GM12878 (cell line): ENCODE results near the gene INTS6L. TPM values are rescaled to one million over a fixed set of nuclear protein-coding genes. Genes with fewer than 3 reads are reported as not detected.

Experiments
- ATAC-seq: fragments of 200-7000 bp; cut with Tn5 transposase; 3 replicates; pipeline ENCODE4 v1.9.1; 2020; ENCODE audit warnings: mild to moderate bottlenecking, moderate library complexity
- BruUV-seq: library from RNA; stranded (reverse); fragments of 400-500 nt; replicated peaks from 2 replicates; lab custom pipeline; 2021; lab: Mats Ljungman, UMichigan
- CTCF ChIA-PET: fragments of 300-600 bp; sonication (Branson Sonifier 250); formaldehyde crosslinking; extraction: SDS; loops from one replicate; lab custom pipeline; 2021; ENCODE audit warnings: inconsistent platforms; lab: Yijun Ruan, JAX
- POLR2A ChIA-PET: fragments of 350-600 bp; formaldehyde crosslinking; extraction: SDS; loops from one replicate; lab custom pipeline; 2021; ENCODE audit warnings: inconsistent platforms; lab: Charles Lee
- RAD21 ChIA-PET: fragments of 300-600 bp; sonication (Branson Sonifier 250); formaldehyde crosslinking; loops from one replicate; lab custom pipeline; 2023; ENCODE audit warnings: antibody characterized with exemption; ENCODE audit not compliant: unreplicated experiment; lab: Charles Lee
- SMC1A ChIA-PET: fragments of 300-600 bp; sonication (Branson Sonifier 250); formaldehyde crosslinking; loops from one replicate; lab custom pipeline; 2023; ENCODE audit not compliant: unreplicated experiment, uncharacterized antibody; lab: Charles Lee
- DNase-seq: peaks from one replicate; pipeline ENCODE4 v3.0.0-alpha.2; 2011; ENCODE audit warnings: low read depth, low spot score
- FAIRE-seq: peaks from 3 replicates; lab custom pipeline; 2011; peaks lifted over from hg19 to GRCh38; lab: Jason Lieb, UNC
- H2AFZ ChIP-seq: 2 replicates; pipeline ENCODE4 v1.6.0; 2011; ENCODE audit warnings: low read depth, low read length, control low read depth; ENCODE audit not compliant: control insufficient read depth
- H3K27ac ChIP-seq: 2 replicates; pipeline ENCODE4 v1.5.1; 2011; ENCODE audit warnings: control low read depth; ENCODE audit not compliant: control insufficient read depth, insufficient read depth
- H3K27me3 ChIP-seq, 2 experiments: replicated peaks in 1 of 2; 2 replicates each; pipeline versions ENCODE4 v1.6.0 to v1.6.1; 2011; ENCODE audit warnings: low read length in 1 of 2; ENCODE audit not compliant: control insufficient read depth in 2 of 2, insufficient read depth in 2 of 2
- H3K36me3 ChIP-seq, 2 experiments: 2 replicates each; pipeline ENCODE4 v1.5.1; 2011; ENCODE audit warnings: low read length in 1 of 2; ENCODE audit not compliant: control insufficient read depth in 2 of 2, insufficient read depth in 2 of 2
- H3K4me1 ChIP-seq: 2 replicates; pipeline ENCODE4 v1.6.1; 2011; ENCODE audit warnings: mild to moderate bottlenecking, low read length, moderate library complexity, mixed read lengths; ENCODE audit not compliant: control insufficient read depth, insufficient read depth
- H3K4me2 ChIP-seq: 2 replicates; pipeline ENCODE4 v1.6.0; 2011; ENCODE audit warnings: control low read depth; ENCODE audit not compliant: control insufficient read depth, insufficient read depth
- H3K4me3 ChIP-seq: fragments of 200-600 bp; sonication (generic); 2 replicates; pipeline ENCODE4 v1.5.1; 2016
- H3K79me2 ChIP-seq: 2 replicates; pipeline ENCODE4 v1.6.0; 2011; ENCODE audit warnings: low read length; ENCODE audit not compliant: control insufficient read depth, insufficient read depth
- H3K9ac ChIP-seq: 2 replicates; pipeline ENCODE4 v1.8.0; 2011; ENCODE audit warnings: low read length, control low read depth, mixed read lengths; ENCODE audit not compliant: control insufficient read depth, insufficient read depth
- H3K9me3 ChIP-seq: replicated peaks from 3 replicates; pipeline ENCODE4 v1.5.1; 2011; ENCODE audit warnings: mild to moderate bottlenecking, low read length; ENCODE audit not compliant: control insufficient read depth, insufficient read depth
- H4K20me1 ChIP-seq: 2 replicates; pipeline ENCODE4 v1.6.0; 2011; ENCODE audit not compliant: control insufficient read depth, insufficient read depth
- ATF2 ChIP-seq: IDR thresholded peaks from 2 replicates; pipeline ENCODE4 v1.6.1; 2012; ENCODE audit warnings: low read length, inconsistent platforms
- EED ChIP-seq: sonication (generic); IDR thresholded peaks from 2 replicates; pipeline ENCODE4 v1.6.1; 2016; ENCODE audit warnings: antibody characterized with exemption, low read depth
- EGR1 ChIP-seq, 2 experiments: IDR thresholded peaks; 1 replicate in 1 of 2; 2 replicates in 1 of 2; pipeline ENCODE4 v1.6.1; 2011 to 2012; ENCODE audit warnings: low read depth in 2 of 2, low read length in 2 of 2, borderline replicate concordance in 1 of 2, mild to moderate bottlenecking in 1 of 2, moderate library complexity in 1 of 2
- GATAD2B ChIP-seq: fragments of 450-650 bp; conservative IDR thresholded peaks from 2 replicates; pipeline ENCODE4 v1.6.1; 2017; ENCODE audit warnings: low read depth, mild to moderate bottlenecking, moderate library complexity
- TCF12 ChIP-seq: IDR thresholded peaks from 2 replicates; pipeline ENCODE4 v1.6.1; 2011; ENCODE audit warnings: low read depth, mild to moderate bottlenecking, low read length
- USF1 ChIP-seq: IDR thresholded peaks from 2 replicates; pipeline ENCODE4 v1.6.1; 2011; ENCODE audit warnings: borderline replicate concordance, low read depth, mild to moderate bottlenecking, moderate library complexity, mixed read lengths, low read length; ENCODE audit not compliant: insufficient read depth; ENCODE audit errors: extremely low read length
- ZBED1 ChIP-seq: IDR thresholded peaks from 2 replicates; pipeline ENCODE4 v1.6.1; 2016; ENCODE audit warnings: borderline replicate concordance
- whole genome bisulfite sequencing: methylation state at CpG from one replicate; pipeline ENCODE4 v1.1.6; 2016; ENCODE audit warnings: low lambda C conversion rate; ENCODE audit not compliant: insufficient replicate concordance, insufficient coverage; ENCODE audit errors: missing lambda C conversion rate; 5-methylcytosine and 5-hydroxymethylcytosine counted together
- in situ Hi-C: fragments of 300-500 bp; cut with MboI; formaldehyde crosslinking; loops from 9 replicates; pipeline ENCODE4 v1.14.3; 2018; ENCODE audit warnings: mixed read lengths
- intact Hi-C: fragments of 100-400 bp; cut with micrococcal nuclease; formaldehyde crosslinking; loops from one replicate; pipeline ENCODE4 v1.14.2; 2022; ENCODE audit not compliant: unreplicated experiment
- polyA plus RNA-seq, 11 experiments: library from polyadenylated mRNA; depleted of rRNA in 4 of 11; unstranded in 6 of 11; stranded (reverse) in 5 of 11; fragments of >200 nt; fragmentation: Nextera tagmentation in 4 of 11; fragmentation: Illumina TruSeq in 1 of 11; extraction: Ambion mirVana in 4 of 11; extraction: Trizol in 1 of 11; gene quantifications; 1 replicate in 1 of 11; 2 replicates in 10 of 11; pipeline versions ENCODE4 v1.2.1 to v1.2.3, GENCODE V29; 2011 to 2016; ENCODE audit warnings: inconsistent platforms in 2 of 11, missing spikeins in 2 of 11, low read depth in 1 of 11
- total RNA-seq, 4 experiments: library from RNA; depleted of rRNA in 3 of 4; stranded (reverse); fragments of >200 nt in 3 of 4; fragmentation: Illumina TruSeq in 1 of 4; extraction: Trizol in 1 of 4; gene quantifications; 2 replicates each; pipeline versions ENCODE4 v1.2.1 to v1.2.3, GENCODE V29; 2013 to 2021
- TF ChIP-seq, protein P1 (sequence below): fragments of 450-650 bp; IDR thresholded peaks from 2 replicates; pipeline ENCODE4 v1.6.1; 2017; ENCODE audit warnings: low read depth, mild to moderate bottlenecking, moderate library complexity

INTS6L gene
- total and polyA plus RNA-seq, 10 of the 15 experiments (the other 5 are each of a cell fraction or from before 2014, with no cell fraction given), result 4.9 to 84.9 (median 15.3) TPM

DNA sequence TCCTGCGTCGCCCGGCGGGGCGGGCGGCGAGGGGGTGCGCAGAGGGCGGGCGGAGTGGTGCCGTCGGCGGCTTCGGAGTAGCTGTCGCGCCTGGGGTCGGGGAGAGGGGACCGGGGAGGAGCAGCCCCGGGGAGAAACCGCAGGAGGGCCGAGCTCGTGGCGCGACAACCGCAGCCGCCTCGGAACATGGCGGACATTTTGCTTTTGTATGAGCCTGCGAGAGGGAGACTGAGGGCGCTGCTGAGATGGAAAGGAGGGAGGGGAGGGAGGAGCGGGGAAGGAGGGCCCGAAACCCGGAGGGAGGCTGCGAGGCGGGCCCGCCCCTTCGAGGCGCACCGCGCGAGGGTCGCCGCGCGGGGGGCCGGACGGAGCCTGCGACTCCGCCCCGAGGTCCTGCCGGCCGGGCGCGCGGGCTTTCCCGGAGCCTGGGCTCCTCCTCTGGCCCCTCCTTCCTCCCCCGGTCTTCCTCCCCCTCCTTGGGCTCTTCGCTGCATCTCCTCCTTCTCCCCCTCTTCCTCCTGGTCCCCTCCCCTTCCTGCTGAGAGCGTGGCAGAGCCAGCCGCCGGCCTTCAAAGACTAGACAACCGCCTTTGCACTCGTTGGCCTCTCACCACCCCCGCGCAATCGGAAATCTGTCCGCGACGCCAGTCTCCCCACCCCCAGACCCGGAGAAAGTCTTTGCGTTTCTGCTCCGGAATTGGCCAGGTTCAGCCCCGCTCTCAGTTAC, 1.1 kb downstream of the INTS6L start (continued):
- TF ChIP-seq EGR1 (IDR thresholded peaks at IDR 0.05; ENCODE audit: borderline replicate concordance in 1 of 2, low read depth in 2 of 2, low read length in 2 of 2) (peak in 1 of 2 experiments; percentile 70; a peak in 2 of 3 replicates), TCF12 (0 out of 2 replicates have a peak, but pooled peaks have one; percentile 46), ATF2 (no peak), GATAD2B (no peak), ZBED1 (no peak), EED (0 out of 2 replicates have a peak, but pooled peaks have one; percentile 34)

- Histone ChIP-seq H4K20me1 (no peaks in the 10 kb centered on the region), H3K36me3 (no peaks in the 10 kb centered on the region), H3K4me3 (peak overlapping the region; percentile 62), H3K9me3 (no peaks in the 10 kb centered on the region), H3K9ac (peak overlapping the region; percentile 32), H3K27me3 (no peaks in the 10 kb centered on the region), H3K4me1 (no peaks in the 10 kb centered on the region), H3K4me2 (peak overlapping the region; percentile 31), H3K79me2 (peaks cover 11% of the 10 kb centered on the region), H2AFZ (0 out of 2 replicates have a peak overlapping the region, but pooled peaks have one; percentile 20), H3K27ac (peak overlapping the region; percentile 55)
- FAIRE-seq, result no peak
- ChIA-PET POLR2A (interaction anchor here (0.8 to 1.7 kb wide), 2 partner anchors 10 to 23 kb away, joined by 3 to 15 read pairs; no protein-coding TSS in a partner anchor), RAD21 (interaction anchor here (0.9 to 1.4 kb wide), 2 partner anchors 34 to 35 kb away, joined by 3 read pairs; no protein-coding TSS in a partner anchor), SMC1A (interaction anchor here (0.8 to 1.7 kb wide), 7 partner anchors 9 to 36 kb away, joined by 3 to 11 read pairs (median 4); no protein-coding TSS in a partner anchor), CTCF (interaction anchor here (1.3 to 2.7 kb wide), 2 partner anchors 10 to 34 kb away, joined by 5 to 11 read pairs; no protein-coding TSS in a partner anchor)
- intact Hi-C loops (no loop called here), in situ Hi-C loops (no loop called here)
- TF ChIP-seq, protein P1, sequence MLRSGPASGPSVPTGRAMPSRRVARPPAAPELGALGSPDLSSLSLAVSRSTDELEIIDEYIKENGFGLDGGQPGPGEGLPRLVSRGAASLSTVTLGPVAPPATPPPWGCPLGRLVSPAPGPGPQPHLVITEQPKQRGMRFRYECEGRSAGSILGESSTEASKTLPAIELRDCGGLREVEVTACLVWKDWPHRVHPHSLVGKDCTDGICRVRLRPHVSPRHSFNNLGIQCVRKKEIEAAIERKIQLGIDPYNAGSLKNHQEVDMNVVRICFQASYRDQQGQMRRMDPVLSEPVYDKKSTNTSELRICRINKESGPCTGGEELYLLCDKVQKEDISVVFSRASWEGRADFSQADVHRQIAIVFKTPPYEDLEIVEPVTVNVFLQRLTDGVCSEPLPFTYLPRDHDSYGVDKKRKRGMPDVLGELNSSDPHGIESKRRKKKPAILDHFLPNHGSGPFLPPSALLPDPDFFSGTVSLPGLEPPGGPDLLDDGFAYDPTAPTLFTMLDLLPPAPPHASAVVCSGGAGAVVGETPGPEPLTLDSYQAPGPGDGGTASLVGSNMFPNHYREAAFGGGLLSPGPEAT, result 0 out of 2 replicates have a peak, but pooled peaks have one; percentile 11
- no peak for TF ChIP-seq USF1
- BruUV-seq, result no TSS peak
- DNase-seq, result no peak
- WGBS, result 42% methylated on average over 9 of the region's 9 CpGs
- no peak for ATAC-seq
Observed at GRCh38 chrX:135522132-135522530, 1.7 kb downstream of the INTS6L start.
